ENCODE results near the gene KLHL40. TPM values are rescaled to one million over a fixed set of nuclear protein-coding genes. Genes with fewer than 3 reads are reported as not detected.

The KLHL40 gene
- total and polyA plus RNA-seq, 10 of the 15 experiments (the other 5 are each of a cell fraction or from before 2014, with no cell fraction given), result not detected

DNA sequence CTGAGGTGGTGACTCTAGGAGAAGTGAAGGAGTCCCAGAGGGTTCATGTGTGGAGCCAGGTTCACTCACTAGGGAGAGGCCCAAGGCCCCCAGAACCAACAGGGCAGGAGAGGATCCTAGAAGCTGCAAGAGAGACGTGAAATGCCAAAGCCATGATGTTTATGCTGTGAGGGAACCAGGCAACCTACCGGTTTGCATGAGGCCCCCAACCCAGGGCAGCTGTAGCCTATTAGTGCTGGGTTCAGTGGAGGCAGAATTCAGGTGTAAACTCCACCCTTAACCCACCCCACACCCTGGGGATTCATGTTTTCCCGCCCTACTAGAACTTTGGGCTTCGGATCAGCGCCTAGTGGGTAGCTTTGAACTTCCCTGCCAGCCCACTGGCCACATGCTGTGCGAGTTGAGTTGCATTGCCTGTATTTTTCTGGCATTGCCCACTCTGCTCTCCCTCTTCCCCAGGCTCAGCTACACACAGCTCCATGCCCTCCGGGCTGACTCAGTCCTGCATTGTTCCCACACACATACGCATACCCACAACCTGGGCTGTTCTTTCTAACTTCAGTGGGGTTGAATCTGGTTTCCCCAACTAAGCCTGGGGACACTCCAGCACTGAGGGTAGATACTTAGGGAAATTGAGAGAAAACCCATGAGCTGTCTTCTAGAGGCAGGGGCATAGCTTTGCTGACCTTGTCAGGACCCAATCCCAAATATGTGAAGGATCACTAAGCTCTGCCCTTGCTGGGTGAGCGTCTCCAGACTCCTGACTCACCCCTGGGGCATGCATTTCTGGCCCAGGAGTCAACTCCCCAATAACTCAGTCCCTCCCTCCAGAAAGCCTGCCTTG, 33.9 kb upstream of the KLHL40 start (continued):
- TF ChIP-seq ZZZ3 (IDR thresholded peaks at IDR 0.05; ENCODE audit: control insufficient read depth, insufficient read length, low read depth), result no peak
- no peak for TF ChIP-seq CHD4 (IDR thresholded peaks at IDR 0.05)

DNA sequence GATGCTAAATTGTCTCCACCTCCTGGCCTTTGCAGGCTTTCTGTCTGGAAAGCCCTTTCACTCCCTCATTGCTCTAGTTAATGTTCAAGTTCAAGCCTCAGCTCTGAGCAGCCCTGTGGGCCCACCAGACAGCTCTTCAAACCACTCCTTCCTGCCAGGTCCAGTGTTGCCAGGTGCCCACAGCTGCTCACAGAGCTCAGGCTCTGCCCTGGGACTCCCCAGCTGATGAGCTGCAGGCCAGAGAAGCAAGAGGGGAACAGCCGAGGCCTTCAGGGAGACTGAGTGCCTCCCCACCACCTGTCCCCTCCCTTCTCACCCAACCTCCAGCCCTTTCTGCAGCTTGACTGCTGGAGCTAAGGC, 33.1 kb upstream of the KLHL40 start:
- no TSS peak for BruUV-seq (replicated peaks)
- H3K4me3 ChIP-seq, result no peak overlapping the region
- ATAC-seq (no peak; the same call in 1 of the 3 replicates), DNase-seq (ENCODE audit: low read depth, low spot score) (no peak), FAIRE-seq (no peak)
- RAD21 ChIA-PET (ENCODE audit: unreplicated experiment), result interaction anchor here (1.2 to 1.4 kb wide), 2 partner anchors 39 to 71 kb away, joined by 3 to 4 read pairs; no protein-coding TSS in a partner anchor
- SMC1A ChIA-PET (ENCODE audit: uncharacterized antibody, unreplicated experiment), result interaction anchor here (1.0 to 3.0 kb wide), 7 partner anchors 13 to 93 kb away, joined by 3 to 11 read pairs (median 5); partner anchors contain the start of gene SEC22C
- H3K36me3 ChIP-seq (ENCODE audit: control insufficient read depth in 2 of 2, insufficient read depth in 2 of 2, low read length in 1 of 2), result peaks cover 0 to 5% of the 10 kb centered on the region in 2 experiments; a peak in 2 of 4 replicates
- no peaks in the 10 kb centered on the region for H4K20me1 ChIP-seq (ENCODE audit: control insufficient read depth, insufficient read depth)
- H3K27ac ChIP-seq (ENCODE audit: control insufficient read depth, insufficient read depth), result no peak overlapping the region; the same call in 1 of the 2 replicates
- H3K4me2 ChIP-seq (ENCODE audit: control insufficient read depth, insufficient read depth), result peak overlapping the region; percentile 90
- 17% methylated on average over 1 of the region's 1 CpG for WGBS (ENCODE audit: insufficient coverage, insufficient replicate concordance, low lambda C conversion rate, missing lambda C conversion rate)
- intact Hi-C loops (cut with micrococcal nuclease; ENCODE audit: unreplicated experiment) (loop anchor here (5.0 kb wide), 1 partner anchor 90 kb away; no protein-coding TSS in a partner anchor), in situ Hi-C loops (cut with MboI) (no loop called here)
- peaks cover 17% of the 10 kb centered on the region for H3K4me1 ChIP-seq (ENCODE audit: control insufficient read depth, insufficient read depth, low read length)
- no peaks in the 10 kb centered on the region; the same call in 1 of the 2 replicates for H3K79me2 ChIP-seq (ENCODE audit: control insufficient read depth, insufficient read depth, low read length)
- H3K9ac ChIP-seq (ENCODE audit: control insufficient read depth, insufficient read depth, low read length), result no peak overlapping the region
- POLR2A ChIA-PET, result interaction anchor here (0.7 to 2.9 kb wide), 5 partner anchors 11 to 70 kb away, joined by 3 to 17 read pairs (median 5); partner anchors contain the start of genes NKTR and SEC22C
- TF ChIP-seq FOXK2 (IDR thresholded peaks at IDR 0.05) (no peak), TCF3 (IDR thresholded peaks at IDR 0.05; ENCODE audit: borderline replicate concordance, insufficient read depth, low read depth, low read length) (peak; percentile 43; the same call in 1 of the 2 replicates), RFX5 (IDR thresholded peaks at IDR 0.05; ENCODE audit: low read depth, low read length) (no peak), GABPA (IDR thresholded peaks at IDR 0.05; ENCODE audit: low read depth) (no peak), MXI1 (IDR thresholded peaks at IDR 0.05; ENCODE audit: low read depth, low read length) (no peak), EZH2 (IDR thresholded peaks at IDR 0.05; ENCODE audit: borderline replicate concordance, control insufficient read depth, low read depth, low read length) (no peak), IKZF2 (IDR thresholded peaks at IDR 0.05) (no peak)
- TF ChIP-seq, protein P1, sequence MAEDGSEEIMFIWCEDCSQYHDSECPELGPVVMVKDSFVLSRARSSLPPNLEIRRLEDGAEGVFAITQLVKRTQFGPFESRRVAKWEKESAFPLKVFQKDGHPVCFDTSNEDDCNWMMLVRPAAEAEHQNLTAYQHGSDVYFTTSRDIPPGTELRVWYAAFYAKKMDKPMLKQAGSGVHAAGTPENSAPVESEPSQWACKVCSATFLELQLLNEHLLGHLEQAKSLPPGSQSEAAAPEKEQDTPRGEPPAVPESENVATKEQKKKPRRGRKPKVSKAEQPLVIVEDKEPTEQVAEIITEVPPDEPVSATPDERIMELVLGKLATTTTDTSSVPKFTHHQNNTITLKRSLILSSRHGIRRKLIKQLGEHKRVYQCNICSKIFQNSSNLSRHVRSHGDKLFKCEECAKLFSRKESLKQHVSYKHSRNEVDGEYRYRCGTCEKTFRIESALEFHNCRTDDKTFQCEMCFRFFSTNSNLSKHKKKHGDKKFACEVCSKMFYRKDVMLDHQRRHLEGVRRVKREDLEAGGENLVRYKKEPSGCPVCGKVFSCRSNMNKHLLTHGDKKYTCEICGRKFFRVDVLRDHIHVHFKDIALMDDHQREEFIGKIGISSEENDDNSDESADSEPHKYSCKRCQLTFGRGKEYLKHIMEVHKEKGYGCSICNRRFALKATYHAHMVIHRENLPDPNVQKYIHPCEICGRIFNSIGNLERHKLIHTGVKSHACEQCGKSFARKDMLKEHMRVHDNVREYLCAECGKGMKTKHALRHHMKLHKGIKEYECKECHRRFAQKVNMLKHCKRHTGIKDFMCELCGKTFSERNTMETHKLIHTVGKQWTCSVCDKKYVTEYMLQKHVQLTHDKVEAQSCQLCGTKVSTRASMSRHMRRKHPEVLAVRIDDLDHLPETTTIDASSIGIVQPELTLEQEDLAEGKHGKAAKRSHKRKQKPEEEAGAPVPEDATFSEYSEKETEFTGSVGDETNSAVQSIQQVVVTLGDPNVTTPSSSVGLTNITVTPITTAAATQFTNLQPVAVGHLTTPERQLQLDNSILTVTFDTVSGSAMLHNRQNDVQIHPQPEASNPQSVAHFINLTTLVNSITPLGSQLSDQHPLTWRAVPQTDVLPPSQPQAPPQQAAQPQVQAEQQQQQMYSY (CRISPR knock-in tag; IDR thresholded peaks at IDR 0.05), result no peak
- TF ChIP-seq, protein P2, sequence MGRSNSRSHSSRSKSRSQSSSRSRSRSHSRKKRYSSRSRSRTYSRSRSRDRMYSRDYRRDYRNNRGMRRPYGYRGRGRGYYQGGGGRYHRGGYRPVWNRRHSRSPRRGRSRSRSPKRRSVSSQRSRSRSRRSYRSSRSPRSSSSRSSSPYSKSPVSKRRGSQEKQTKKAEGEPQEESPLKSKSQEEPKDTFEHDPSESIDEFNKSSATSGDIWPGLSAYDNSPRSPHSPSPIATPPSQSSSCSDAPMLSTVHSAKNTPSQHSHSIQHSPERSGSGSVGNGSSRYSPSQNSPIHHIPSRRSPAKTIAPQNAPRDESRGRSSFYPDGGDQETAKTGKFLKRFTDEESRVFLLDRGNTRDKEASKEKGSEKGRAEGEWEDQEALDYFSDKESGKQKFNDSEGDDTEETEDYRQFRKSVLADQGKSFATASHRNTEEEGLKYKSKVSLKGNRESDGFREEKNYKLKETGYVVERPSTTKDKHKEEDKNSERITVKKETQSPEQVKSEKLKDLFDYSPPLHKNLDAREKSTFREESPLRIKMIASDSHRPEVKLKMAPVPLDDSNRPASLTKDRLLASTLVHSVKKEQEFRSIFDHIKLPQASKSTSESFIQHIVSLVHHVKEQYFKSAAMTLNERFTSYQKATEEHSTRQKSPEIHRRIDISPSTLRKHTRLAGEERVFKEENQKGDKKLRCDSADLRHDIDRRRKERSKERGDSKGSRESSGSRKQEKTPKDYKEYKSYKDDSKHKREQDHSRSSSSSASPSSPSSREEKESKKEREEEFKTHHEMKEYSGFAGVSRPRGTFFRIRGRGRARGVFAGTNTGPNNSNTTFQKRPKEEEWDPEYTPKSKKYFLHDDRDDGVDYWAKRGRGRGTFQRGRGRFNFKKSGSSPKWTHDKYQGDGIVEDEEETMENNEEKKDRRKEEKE (IDR thresholded peaks at IDR 0.05), result no peak
- no peaks in the 10 kb centered on the region for H3K9me3 ChIP-seq (replicated peaks; ENCODE audit: control insufficient read depth, insufficient read depth, low read length)
- CTCF ChIA-PET, result interaction anchor here (0.5 to 2.3 kb wide), 6 partner anchors 10 to 92 kb away, joined by 3 to 9 read pairs (median 4); partner anchors contain the start of gene SEC22C
- no peaks in the 10 kb centered on the region for H3K27me3 ChIP-seq (replicated peaks in 1 of 2; ENCODE audit: control insufficient read depth in 2 of 2, insufficient read depth in 2 of 2, low read length in 1 of 2)
- H2AFZ ChIP-seq (ENCODE audit: control insufficient read depth, low read depth, low read length), result peak overlapping the region; percentile 71
